HCEC 1CT (cell line): ENCODE measurements around the gene VSTM2L.

Source experiments
- DNase-seq: peaks from one replicate; pipeline ENCODE4 v3.0.0-alpha.2; 2017

VSTM2L gene

DNA sequence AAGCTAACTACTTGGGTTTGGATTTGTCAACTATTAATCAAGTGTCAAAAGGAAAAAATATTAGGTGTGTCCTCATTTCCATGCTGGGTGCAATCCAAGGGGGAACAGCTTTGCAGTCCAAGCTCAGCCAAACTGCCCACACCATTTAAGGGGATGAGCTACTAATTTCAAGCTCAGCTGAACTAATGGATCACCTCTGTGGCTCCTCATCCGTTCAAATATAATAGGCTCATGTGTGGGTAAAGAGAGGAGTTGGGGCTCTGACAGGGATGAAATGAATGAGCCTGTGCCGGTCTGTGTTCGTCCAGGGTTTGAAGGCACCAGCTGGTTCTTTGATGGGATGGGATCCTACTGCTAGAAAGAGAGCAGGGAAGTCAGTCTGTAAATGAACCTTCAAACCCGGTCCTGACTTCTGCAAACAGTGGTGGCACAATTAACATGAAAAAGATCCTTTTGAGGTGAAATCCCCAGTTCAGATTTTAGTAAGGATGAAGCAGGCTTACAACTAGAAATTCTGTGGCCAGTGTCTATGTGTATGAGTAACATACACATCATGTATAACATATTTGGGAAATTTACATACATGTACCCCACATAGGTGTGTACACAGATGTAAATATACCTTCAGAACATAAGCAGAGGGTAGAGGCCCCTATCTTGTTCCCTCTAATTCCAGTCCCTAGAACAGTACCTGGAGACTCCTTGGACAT is 88.4 kb downstream of the VSTM2L start:
- no peak for DNase-seq

DNA sequence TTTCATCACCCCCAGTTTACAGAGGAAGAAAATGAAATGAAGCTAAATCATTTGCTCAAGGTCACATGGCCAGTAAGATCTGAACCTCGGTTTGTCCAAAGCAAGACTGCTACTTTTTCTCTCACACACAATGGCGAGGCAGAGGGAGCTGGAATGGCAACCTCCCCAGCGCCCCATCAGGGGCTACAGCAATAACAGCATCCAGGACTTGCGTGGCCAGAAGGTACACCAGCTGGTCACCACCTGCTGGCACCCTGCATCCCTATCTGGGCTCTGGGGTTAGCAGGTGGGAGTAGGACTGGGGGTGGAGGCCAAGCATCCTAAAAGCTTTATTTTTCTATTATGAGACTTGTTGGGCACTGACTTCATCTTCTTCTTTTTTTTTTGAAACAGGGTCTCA is 89.0 kb downstream of the VSTM2L start:
- no peak for DNase-seq

DNA sequence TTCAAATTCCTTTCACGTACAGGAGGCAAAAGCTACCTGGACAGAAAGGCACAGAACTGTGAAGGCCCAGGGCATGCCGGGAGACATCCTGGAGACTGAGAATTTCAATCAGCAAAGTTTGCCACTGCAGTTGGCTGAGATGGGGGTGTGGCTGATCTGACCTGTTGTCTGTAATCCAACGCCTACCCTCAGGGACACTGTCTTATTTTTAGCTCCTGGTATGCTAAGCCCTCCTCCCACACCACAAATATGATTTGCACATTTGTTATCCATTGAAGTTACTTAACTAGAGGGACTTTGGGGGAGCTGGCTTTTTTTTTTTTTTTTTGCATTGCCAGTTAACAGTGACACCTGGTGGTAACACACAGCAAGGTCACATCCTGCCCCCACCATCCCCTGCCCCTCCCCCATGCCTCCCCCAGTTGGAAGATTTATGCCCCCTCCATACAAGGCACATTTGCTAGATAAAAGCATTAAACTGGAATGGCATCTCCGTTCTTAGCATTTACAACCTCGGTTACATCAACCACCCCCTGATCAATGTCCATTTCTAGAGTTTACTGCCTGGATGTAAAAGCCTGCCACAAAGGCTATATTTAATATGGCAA is 90.0 kb downstream of the VSTM2L start:
- DNase-seq, result peak; percentile 94

DNA sequence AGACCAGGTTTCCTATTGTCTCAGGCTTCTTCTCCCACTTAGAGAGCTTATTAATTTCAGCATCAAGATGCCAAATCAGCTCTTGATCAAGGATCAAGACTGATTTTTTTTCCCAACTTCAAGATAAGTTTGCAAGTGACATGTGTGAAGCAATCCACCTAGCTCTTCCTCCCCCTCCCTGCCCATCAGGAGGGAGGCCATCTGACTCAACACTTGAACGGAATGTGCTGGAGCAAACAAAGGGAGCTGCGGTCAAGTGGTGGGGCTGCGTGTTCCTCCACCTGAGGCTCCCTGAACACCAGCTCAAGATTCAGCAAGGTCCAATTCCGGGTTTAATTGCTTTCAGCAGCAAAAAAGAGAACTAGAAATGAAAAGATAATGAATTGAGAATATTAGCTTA is 91.6 kb downstream of the VSTM2L start:
- peak; percentile 89 for DNase-seq
